SH-SY5Y (cell line): Measurements from ENCODE around the gene ITGBL1.

Experiments
- GATA2 ChIP-seq: IDR thresholded peaks from 2 replicates; pipeline ENCODE4 v1.6.1; 2011; ENCODE audit warnings: mild to moderate bottlenecking, low read depth, low read length
- GATA3 ChIP-seq: IDR thresholded peaks from 2 replicates; pipeline ENCODE4 v1.6.1; 2011; ENCODE audit warnings: low read depth, mild to moderate bottlenecking, low read length, moderate library complexity

DNA sequence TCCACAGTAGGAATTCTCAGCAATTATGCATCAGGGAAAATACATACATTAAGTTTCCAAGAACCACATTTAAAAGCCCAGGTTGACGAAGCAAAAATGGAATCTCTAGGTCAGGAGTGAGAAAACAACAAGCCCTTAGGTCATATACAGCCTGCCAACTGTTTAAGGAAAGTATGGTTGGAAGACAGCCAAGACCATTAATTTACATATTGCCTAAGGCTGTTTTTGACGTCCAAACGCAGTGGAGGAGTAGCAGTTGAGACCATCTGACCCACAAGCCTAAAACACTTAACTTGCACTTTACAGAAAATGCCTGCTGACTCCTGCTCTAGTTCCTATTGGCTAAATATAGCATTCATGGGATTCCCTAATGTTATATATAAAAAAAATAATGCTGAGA, 299.0 kb downstream of the ITGBL1 start:
- TF ChIP-seq GATA3 (no peak), GATA2 (no peak)
